H1 (cell line): ENCODE results near the gene CRYBG1.

Source experiments
- CHD2 ChIP-seq: IDR thresholded peaks from 2 replicates; pipeline ENCODE4 v1.6.1; 2012; ENCODE audit warnings: low read length, improper control_type of control experiment
- EZH2 ChIP-seq: fragments of 200-600 bp; sonication (generic); IDR thresholded peaks from 2 replicates; pipeline ENCODE4 v1.7.1; 2012; ENCODE audit warnings: low read depth, mild to moderate bottlenecking, moderate library complexity, low read length, inconsistent platforms; ENCODE audit not compliant: severe bottlenecking
- GABPA ChIP-seq: IDR thresholded peaks from 2 replicates; pipeline ENCODE4 v1.6.1; 2011; ENCODE audit warnings: mild to moderate bottlenecking, low read length, moderate library complexity, borderline replicate concordance; ENCODE audit not compliant: insufficient read depth
- POLR2A ChIP-seq, 2 experiments: IDR thresholded peaks; 1 replicate in 1 of 2; 2 replicates in 1 of 2; pipeline ENCODE4 v1.6.1; 2011; ENCODE audit warnings: low read depth in 2 of 2, low read length in 2 of 2, mild to moderate bottlenecking in 2 of 2; ENCODE audit errors: control extremely low read depth in 1 of 2
- ZNF274 ChIP-seq: IDR thresholded peaks from 2 replicates; pipeline ENCODE4 v1.7.0; 2012; ENCODE audit warnings: low read length, borderline replicate concordance; ENCODE audit errors: extremely low read depth
- TF ChIP-seq, protein P1 (sequence below), 3 experiments: IDR thresholded peaks; 1 replicate in 2 of 3; 2 replicates in 1 of 3; pipeline versions ENCODE4 v1.5.1 to v1.6.1; 2011; ENCODE audit warnings: low read length in 3 of 3, mild to moderate bottlenecking in 3 of 3, inconsistent platforms in 2 of 3, low read depth in 1 of 3, moderate library complexity in 1 of 3; ENCODE audit not compliant: insufficient read depth in 1 of 3; ENCODE audit errors: control extremely low read depth in 1 of 3
- TF ChIP-seq, protein P2 (sequence below): IDR thresholded peaks from 2 replicates; pipeline ENCODE4 v1.6.1; 2012; ENCODE audit warnings: inconsistent platforms

DNA sequence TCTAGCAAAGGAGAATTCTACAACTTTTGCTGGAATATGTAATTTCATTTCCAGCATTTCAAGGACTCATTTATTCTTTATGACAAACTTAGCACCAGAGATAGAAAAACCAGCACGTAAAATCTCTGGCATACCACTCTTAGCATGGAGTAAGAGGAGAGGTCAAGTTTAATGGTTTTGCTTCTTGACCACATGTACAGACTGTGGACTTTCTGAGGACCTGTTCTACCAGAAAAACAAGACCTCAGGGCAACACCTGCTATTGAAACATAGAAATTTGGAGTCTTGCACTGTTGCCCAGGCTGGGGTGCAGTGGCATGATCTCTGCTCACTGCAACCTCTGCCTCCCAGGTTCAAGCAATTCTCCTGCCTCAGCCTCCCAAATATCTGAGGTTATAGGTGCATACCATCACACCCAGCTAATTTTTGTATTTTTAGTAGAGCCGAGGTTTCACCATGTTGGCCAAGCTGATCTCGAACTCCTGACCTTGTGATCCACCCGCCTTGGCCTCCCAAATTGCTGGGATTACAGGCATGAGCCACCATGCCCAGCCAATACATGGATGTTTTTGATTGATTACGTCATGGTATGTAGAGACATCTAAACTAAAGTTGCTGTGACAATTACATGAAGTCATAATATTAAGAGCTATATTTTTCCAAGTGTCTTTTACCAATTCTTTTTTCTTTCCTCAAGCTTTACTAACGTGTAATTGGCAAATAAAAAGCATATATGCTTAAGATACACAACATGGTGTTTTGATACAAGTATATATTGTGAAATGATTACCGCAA, 36.1 kb downstream of the CRYBG1 start:
- no peak for TF ChIP-seq ZNF274
- TF ChIP-seq, protein P1, sequence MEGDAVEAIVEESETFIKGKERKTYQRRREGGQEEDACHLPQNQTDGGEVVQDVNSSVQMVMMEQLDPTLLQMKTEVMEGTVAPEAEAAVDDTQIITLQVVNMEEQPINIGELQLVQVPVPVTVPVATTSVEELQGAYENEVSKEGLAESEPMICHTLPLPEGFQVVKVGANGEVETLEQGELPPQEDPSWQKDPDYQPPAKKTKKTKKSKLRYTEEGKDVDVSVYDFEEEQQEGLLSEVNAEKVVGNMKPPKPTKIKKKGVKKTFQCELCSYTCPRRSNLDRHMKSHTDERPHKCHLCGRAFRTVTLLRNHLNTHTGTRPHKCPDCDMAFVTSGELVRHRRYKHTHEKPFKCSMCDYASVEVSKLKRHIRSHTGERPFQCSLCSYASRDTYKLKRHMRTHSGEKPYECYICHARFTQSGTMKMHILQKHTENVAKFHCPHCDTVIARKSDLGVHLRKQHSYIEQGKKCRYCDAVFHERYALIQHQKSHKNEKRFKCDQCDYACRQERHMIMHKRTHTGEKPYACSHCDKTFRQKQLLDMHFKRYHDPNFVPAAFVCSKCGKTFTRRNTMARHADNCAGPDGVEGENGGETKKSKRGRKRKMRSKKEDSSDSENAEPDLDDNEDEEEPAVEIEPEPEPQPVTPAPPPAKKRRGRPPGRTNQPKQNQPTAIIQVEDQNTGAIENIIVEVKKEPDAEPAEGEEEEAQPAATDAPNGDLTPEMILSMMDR (IDR thresholded peaks at IDR 0.05; ENCODE audit: control extremely low read depth in 1 of 3, insufficient read depth in 1 of 3, low read depth in 1 of 3, low read length in 3 of 3): no peak
- no peak for TF ChIP-seq CHD2
- TF ChIP-seq, protein P2, sequence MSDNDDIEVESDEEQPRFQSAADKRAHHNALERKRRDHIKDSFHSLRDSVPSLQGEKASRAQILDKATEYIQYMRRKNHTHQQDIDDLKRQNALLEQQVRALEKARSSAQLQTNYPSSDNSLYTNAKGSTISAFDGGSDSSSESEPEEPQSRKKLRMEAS: no peak
- no peak for TF ChIP-seq EZH2
- TF ChIP-seq GABPA: no peak
- TF ChIP-seq POLR2A (IDR thresholded peaks at IDR 0.05; ENCODE audit: control extremely low read depth in 1 of 2, low read depth in 2 of 2, low read length in 2 of 2): no peak
